Ascending aorta (tissue), 2 donors: ENCODE measurements around the gene CDHR1. TPM values are rescaled to one million over a fixed set of nuclear protein-coding genes. Genes with fewer than 3 reads are reported as not detected.

Source experiments
- DNase-seq, 2 donors: peaks; one replicate each; pipeline ENCODE4 v3.0.0-alpha.2; 2019; ENCODE audit warnings: low spot score in 2 of 2
- H3K27ac ChIP-seq, 2 donors: fragments of 200-600 bp; sonication (generic); one replicate each; pipeline ENCODE4 v1.5.1; 2016 to 2017; ENCODE audit warnings: mild to moderate bottlenecking in 1 of 2
- H3K27me3 ChIP-seq: fragments of 200-600 bp; sonication (generic); one replicate; pipeline ENCODE4 v1.5.1; 2017
- H3K36me3 ChIP-seq, 2 donors: fragments of 200-600 bp; sonication (generic); one replicate each; pipeline ENCODE4 v1.5.1; 2016
- H3K4me1 ChIP-seq, 2 donors: fragments of 200-600 bp; sonication (generic); one replicate each; pipeline ENCODE4 v1.5.1; 2016 to 2017; ENCODE audit warnings: mild to moderate bottlenecking in 1 of 2
- H3K4me3 ChIP-seq, 2 donors: fragments of 200-600 bp; sonication (generic); one replicate each; pipeline ENCODE4 v1.5.1; 2016 to 2017; ENCODE audit warnings: mild to moderate bottlenecking in 1 of 2
- H3K9me3 ChIP-seq, 2 donors: fragments of 200-600 bp; sonication (generic); one replicate each; pipeline ENCODE4 v1.5.1; 2016
- CTCF ChIP-seq, 3 experiments: fragments of 200-600 bp in 2 of 3; fragments of 450-650 bp in 1 of 3; sonication (generic) in 2 of 3; IDR thresholded peaks; one replicate each; pipeline ENCODE4 v1.5.1; 2016 to 2019; ENCODE audit warnings: antibody characterized with exemption in 3 of 3, mild to moderate bottlenecking in 1 of 3, moderate library complexity in 1 of 3
- intact Hi-C: fragments of 100-400 bp; cut with DNase I; formaldehyde crosslinking; loops from one replicate; pipeline ENCODE4 v1.15.1; 2023
- total RNA-seq: library from RNA; depleted of rRNA; stranded (reverse); fragments of >200 nt; gene quantifications from one replicate; pipeline ENCODE4 v1.1.0, GENCODE V29; 2016

The CDHR1 gene
- total RNA-seq, 1 donor from 2014 or later, result not detected

- no peak for TF ChIP-seq CTCF (IDR thresholded peaks at IDR 0.05)
- intact Hi-C loops, result no loop called here
- Histone ChIP-seq H3K4me3 (no peak overlapping the region), H3K4me1 (no peaks in the 10 kb centered on the region), H3K27ac (no peak overlapping the region), H3K9me3 (no peaks in the 10 kb centered on the region), H3K36me3 (no peaks in the 10 kb centered on the region), H3K27me3 (no peaks in the 10 kb centered on the region)
- DNase-seq, result peak in 1 of 2 donors; percentile 25
Observed at GRCh38 chr10:84211566-84211965, 17.2 kb downstream of the CDHR1 start.

- DNase-seq, result peak in 1 of 2 donors; percentile 44
- TF ChIP-seq CTCF (IDR thresholded peaks at IDR 0.05), result no peak
- H3K4me1 ChIP-seq, result no peaks in the 10 kb centered on the region
- intact Hi-C loops, result no loop called here
- H3K9me3 ChIP-seq, result no peaks in the 10 kb centered on the region
- no peaks in the 10 kb centered on the region for H3K36me3 ChIP-seq
- no peak overlapping the region for H3K4me3 ChIP-seq
- H3K27ac ChIP-seq, result no peak overlapping the region
- no peaks in the 10 kb centered on the region for H3K27me3 ChIP-seq
Observed at GRCh38 chr10:84212014-84212413, 17.7 kb downstream of the CDHR1 start.

GRCh38 chr10:84213076-84213475 is 18.7 kb downstream of the CDHR1 start:
- intact Hi-C loops, result no loop called here
- H3K4me1 ChIP-seq, result no peaks in the 10 kb centered on the region

GRCh38 chr10:84214046-84214572 is 19.8 kb downstream of the CDHR1 start:
- Histone ChIP-seq H3K9me3 (no peaks in the 10 kb centered on the region), H3K4me1 (no peaks in the 10 kb centered on the region), H3K36me3 (no peaks in the 10 kb centered on the region), H3K27me3 (no peaks in the 10 kb centered on the region), H3K4me3 (no peak overlapping the region), H3K27ac (no peak overlapping the region)
- peak in 1 of 2 donors; percentile 41 for DNase-seq
- intact Hi-C loops, result no loop called here
- TF ChIP-seq CTCF (IDR thresholded peaks at IDR 0.05), result no peak

More at GRCh38 chr10:84213076-84213475, 18.7 kb downstream of the CDHR1 start:
- TF ChIP-seq CTCF (IDR thresholded peaks at IDR 0.05), result no peak
- no peaks in the 10 kb centered on the region for H3K27me3 ChIP-seq
- no peak overlapping the region for H3K27ac ChIP-seq
- H3K4me3 ChIP-seq, result no peak overlapping the region
- H3K36me3 ChIP-seq, result no peaks in the 10 kb centered on the region
- H3K9me3 ChIP-seq, result no peaks in the 10 kb centered on the region
- peak in 1 of 2 donors; percentile 38 for DNase-seq

GRCh38 chr10:84214612-84215235 is 20.4 kb downstream of the CDHR1 start:
- intact Hi-C loops, result no loop called here
- DNase-seq, result peak in 1 of 2 donors; percentile 28
- Histone ChIP-seq H3K27ac (no peak overlapping the region), H3K27me3 (no peaks in the 10 kb centered on the region), H3K36me3 (no peaks in the 10 kb centered on the region), H3K4me1 (no peaks in the 10 kb centered on the region), H3K4me3 (no peak overlapping the region), H3K9me3 (no peaks in the 10 kb centered on the region)
- TF ChIP-seq CTCF (IDR thresholded peaks at IDR 0.05), result peak in 1 of 3 experiments; percentile 8
